Stimulated activated naive CD8-positive, alpha-beta T cell treated with anti-CD3 and anti-CD28 coated beads, Interleukin-15, Interleukin-2, amounts not matched to agents 100 U/mL and 50 U/mL, for 24 hours (primary cell): ENCODE results near the gene SLCO2B1.
A peak's percentile ranks its signal among the peaks of the same experiment; 100 is the strongest.

Experiments
- ATAC-seq: fragments of 150-1000 bp; cut with Tn5 transposase; one replicate; pipeline ENCODE4 v1.10.0; 2021
- DNase-seq: peaks from one replicate; pipeline ENCODE4 v3.0.0; 2021

Gene SLCO2B1

GRCh38 chr11:75223954-75224643 lies 73.2 kb downstream of the SLCO2B1 start:
- no peak for ATAC-seq
- DNase-seq: no peak

GRCh38 chr11:75225794-75226193 lies 74.9 kb downstream of the SLCO2B1 start:
- no peak for DNase-seq
- no peak for ATAC-seq

GRCh38 chr11:75229466-75229865 lies 78.6 kb downstream of the SLCO2B1 start:
- no peak for DNase-seq
- ATAC-seq: no peak

- ATAC-seq (no peak), DNase-seq (no peak)
Measured at GRCh38 chr11:75230621-75231020, 79.7 kb downstream of the SLCO2B1 start.

GRCh38 chr11:75233754-75234172 lies 82.9 kb downstream of the SLCO2B1 start:
- ATAC-seq (no peak), DNase-seq (peak; percentile 37)

GRCh38 chr11:75236062-75236461 lies 85.2 kb downstream of the SLCO2B1 start:
- DNase-seq (no peak), ATAC-seq (no peak)

GRCh38 chr11:75237050-75237449 lies 86.1 kb downstream of the SLCO2B1 start:
- DNase-seq: no peak
- ATAC-seq: no peak

- ATAC-seq (no peak), DNase-seq (no peak)
Measured at GRCh38 chr11:75238595-75239440, 87.9 kb downstream of the SLCO2B1 start.

- ATAC-seq (no peak), DNase-seq (no peak)
Measured at GRCh38 chr11:75239531-75240290, 88.8 kb downstream of the SLCO2B1 start.

- peak; percentile 36 for DNase-seq
- no peak for ATAC-seq
Measured at GRCh38 chr11:75240311-75241035, 89.6 kb downstream of the SLCO2B1 start, which contains the start of gene TPBGL. Gene TPBGL (plus strand): TSS chr11:75240774. CDS start chr11:75241050, 276 bp downstream.

GRCh38 chr11:75241036-75241905 lies 90.4 kb downstream of the SLCO2B1 start:
- DNase-seq (peak; percentile 91), ATAC-seq (peak; percentile 89)

- DNase-seq (no peak), ATAC-seq (peak; percentile 30)
Measured at GRCh38 chr11:75241906-75242644, 91.2 kb downstream of the SLCO2B1 start.

- ATAC-seq: no peak
- no peak for DNase-seq
Measured at GRCh38 chr11:75242722-75243600, 92.1 kb downstream of the SLCO2B1 start.

- ATAC-seq (no peak), DNase-seq (no peak)
Measured at GRCh38 chr11:75244052-75244814, 93.3 kb downstream of the SLCO2B1 start.

- ATAC-seq (no peak), DNase-seq (no peak)
Measured at GRCh38 chr11:75245356-75246005, 94.6 kb downstream of the SLCO2B1 start.

GRCh38 chr11:75246006-75246670 lies 95.2 kb downstream of the SLCO2B1 start:
- DNase-seq (no peak), ATAC-seq (no peak)

- no peak for DNase-seq
- no peak for ATAC-seq
Measured at GRCh38 chr11:75246671-75247350, 95.9 kb downstream of the SLCO2B1 start.
